PC-3 (cell line): Measurements from ENCODE around the gene COL21A1.
A peak's percentile ranks its signal among the peaks of the same experiment; 100 is the strongest.

ENCODE experiments used
- CTCF ChIP-seq: fragments of 300-600 bp; sonication (generic); conservative IDR thresholded peaks from 2 replicates; pipeline ENCODE4 v1.5.1; 2017; ENCODE audit warnings: antibody characterized with exemption, low read depth, mild to moderate bottlenecking, low read length
- EZH2 ChIP-seq: fragments of 300-600 bp; sonication (generic); IDR thresholded peaks from one replicate; pipeline ENCODE4 v1.6.1; 2017; ENCODE audit warnings: antibody characterized with exemption, mild to moderate bottlenecking, low read length; ENCODE audit not compliant: unreplicated experiment
- EZH2phosphoT487 ChIP-seq: fragments of 300-600 bp; sonication (generic); IDR thresholded peaks from 2 replicates; pipeline ENCODE4 v1.6.1; 2018; ENCODE audit warnings: mild to moderate bottlenecking, antibody characterized with exemption, low read length, borderline replicate concordance

- TF ChIP-seq CTCF (peak; percentile 87), EZH2 (no peak), EZH2phosphoT487 (no peak)
Measured at GRCh38 chr6:56292505-56293181, 45.3 kb upstream of the COL21A1 start.
